HG03175 (cell line): ENCODE results near the gene SOCS3.

Experiments used
- ATAC-seq: cut with Tn5 transposase; IDR thresholded peaks from one replicate; pipeline ENCODE4 v1.9.1; 2021; ENCODE audit warnings: mild to moderate bottlenecking, moderate library complexity; ENCODE audit not compliant: unreplicated experiment

The SOCS3 gene

GRCh38 chr17:78391051-78391431, 31.2 kb upstream of the SOCS3 start:
- no peak for ATAC-seq

GRCh38 chr17:78390241-78391050, 30.6 kb upstream of the SOCS3 start:
- no peak for ATAC-seq

- ATAC-seq: no peak
Observed at GRCh38 chr17:78387977-78388941, 28.4 kb upstream of the SOCS3 start.

DNA sequence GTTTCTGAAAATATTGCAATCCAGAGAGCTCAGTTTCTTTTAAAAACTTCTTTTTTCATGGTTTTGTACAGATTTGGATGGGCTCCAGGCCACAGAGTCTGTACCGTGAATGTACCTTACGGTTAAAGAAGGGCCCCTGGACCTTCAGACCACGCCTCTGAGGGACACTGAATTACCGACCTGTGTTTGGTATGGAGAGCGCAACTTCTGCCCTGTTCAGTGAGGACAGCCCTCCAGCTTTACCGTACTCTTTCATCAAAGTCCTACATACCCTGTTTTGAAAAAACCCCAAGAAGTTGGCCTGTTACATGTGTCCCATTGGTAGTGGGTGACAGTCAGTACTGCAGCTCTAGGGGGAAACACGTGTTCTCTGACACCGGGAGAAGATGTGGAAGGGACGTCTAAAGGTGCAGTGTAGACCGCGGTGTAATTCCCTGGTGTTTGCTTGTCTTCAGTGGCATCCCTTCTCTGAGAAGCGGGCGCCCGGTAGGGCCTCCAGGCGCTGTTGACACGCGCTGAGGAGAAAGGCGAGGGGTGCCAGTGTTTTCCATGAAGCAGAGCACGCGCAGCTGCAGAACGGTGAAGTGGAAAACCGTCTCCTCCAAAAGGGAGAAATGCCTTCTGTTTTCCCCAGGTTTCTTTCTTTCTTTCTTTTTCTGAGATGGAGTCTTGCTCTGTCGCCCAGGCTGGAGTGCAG, 24.8 kb upstream of the SOCS3 start:
- ATAC-seq: no peak

- ATAC-seq: no peak
Observed at GRCh38 chr17:78383725-78384471, 24.0 kb upstream of the SOCS3 start.

DNA sequence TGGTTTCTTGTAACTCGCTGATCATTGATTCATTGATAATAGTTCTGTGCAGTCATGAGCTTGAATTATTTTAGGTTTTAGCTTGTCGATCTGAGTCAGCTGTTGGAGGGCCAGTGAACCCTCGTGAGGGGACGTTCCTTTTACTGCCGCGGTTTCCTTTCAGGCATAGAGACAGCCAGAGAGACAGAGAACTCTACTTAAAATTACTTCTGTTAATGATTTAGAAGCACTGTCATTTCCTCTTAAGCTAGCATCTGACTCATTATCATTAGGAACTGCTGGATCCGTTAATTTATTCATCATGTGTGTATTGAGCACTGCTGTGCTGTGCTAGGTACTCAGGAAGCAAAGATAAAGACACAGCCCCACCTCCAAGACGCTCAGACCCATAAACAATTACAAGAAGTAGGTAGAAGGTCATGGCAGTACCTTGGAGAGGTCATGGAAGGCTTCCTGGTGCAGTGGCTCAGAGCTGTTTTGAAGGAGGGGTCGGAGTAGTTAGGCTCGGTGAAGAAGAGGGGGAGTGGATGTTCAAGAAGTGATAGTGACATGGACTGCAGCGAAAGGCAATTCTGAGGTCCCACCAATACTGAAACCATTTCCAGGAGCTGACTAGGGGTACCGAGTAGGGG, 21.8 kb upstream of the SOCS3 start:
- peak; percentile 35 for ATAC-seq

DNA sequence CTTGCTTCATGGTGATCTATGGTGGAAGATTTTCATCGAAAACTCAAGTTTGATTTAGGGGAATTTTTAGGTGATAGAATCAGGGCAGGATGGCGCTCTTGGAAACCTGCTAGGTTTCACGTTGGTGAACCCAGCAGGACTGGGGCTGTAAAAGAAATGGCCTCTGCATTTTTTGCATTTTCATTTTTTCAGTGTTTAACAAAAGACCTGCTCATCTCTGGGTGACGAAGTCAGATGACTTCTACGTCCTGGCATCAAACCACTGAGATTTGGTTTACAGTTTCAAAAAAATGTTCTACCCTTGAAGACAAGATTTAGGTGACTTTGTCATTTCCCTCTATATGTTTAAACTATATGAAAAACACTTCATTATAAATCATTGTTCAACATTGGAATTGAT, 20.5 kb upstream of the SOCS3 start:
- no peak for ATAC-seq

DNA sequence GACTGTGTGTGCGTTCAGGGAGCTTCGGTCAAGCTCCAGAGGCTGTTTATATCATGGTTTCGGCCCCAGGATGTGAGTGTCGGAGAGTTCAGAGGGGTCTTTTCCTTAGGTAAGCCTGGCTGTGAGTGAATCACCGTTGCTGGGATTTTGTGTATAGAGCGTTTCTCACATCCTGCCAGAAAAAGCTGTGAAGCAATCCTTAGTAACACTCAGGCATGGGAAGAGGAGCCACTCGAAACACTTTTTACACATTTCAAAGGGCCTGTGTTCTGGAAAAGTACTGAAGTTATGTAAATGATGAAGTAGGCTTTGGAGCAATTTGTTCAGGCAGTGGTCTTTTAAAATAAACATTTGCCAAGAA, 19.2 kb upstream of the SOCS3 start:
- no peak for ATAC-seq

GRCh38 chr17:78378225-78379130, 18.6 kb upstream of the SOCS3 start, which contains the start of gene PGS1:
TSS of gene PGS1 (plus strand) at chr17:78378649. CDS start at chr17:78378666, 17 bp downstream.
- ATAC-seq: peak; percentile 57

- no peak for ATAC-seq
Observed at GRCh38 chr17:78377858-78378224, 18.0 kb upstream of the SOCS3 start.

GRCh38 chr17:78376161-78376560, 16.3 kb upstream of the SOCS3 start:
- no peak for ATAC-seq

- no peak for ATAC-seq
Observed at GRCh38 chr17:78375401-78376151, 15.7 kb upstream of the SOCS3 start.

DNA sequence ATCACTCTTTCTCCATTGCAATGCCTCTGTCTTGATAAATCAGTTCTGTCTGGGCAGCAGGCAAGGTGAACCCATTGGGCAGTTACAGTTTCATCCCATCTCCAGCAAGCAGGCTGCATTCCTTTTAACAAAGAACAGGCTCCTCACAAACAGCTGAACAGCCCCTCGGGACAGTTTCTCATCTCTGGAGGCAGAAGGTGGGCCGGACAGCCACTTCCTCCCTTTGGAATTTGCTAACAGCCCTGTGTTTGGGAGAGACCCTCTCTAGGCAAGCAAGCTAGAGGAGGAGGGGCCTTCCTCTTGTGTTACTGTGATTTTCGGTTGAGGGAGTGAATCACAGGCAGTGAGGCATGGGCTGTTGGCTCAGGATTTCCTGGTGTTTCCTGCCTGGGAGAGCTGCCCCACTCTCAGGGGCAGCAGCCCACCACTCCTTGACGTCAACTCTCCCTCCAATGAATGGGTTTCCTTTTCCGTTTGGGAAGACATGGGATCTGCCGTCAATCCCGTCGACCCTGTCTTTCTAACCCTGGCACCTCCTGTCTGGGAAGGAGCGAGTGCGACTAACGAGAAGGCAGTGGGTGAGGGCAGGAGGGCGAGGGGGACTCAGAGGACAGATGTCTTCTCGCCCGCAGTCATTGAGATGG, 14.9 kb upstream of the SOCS3 start:
- no peak for ATAC-seq

- ATAC-seq: no peak
Observed at GRCh38 chr17:78374189-78374588, 14.3 kb upstream of the SOCS3 start.

GRCh38 chr17:78372841-78373240, 13.0 kb upstream of the SOCS3 start:
- ATAC-seq: no peak

DNA sequence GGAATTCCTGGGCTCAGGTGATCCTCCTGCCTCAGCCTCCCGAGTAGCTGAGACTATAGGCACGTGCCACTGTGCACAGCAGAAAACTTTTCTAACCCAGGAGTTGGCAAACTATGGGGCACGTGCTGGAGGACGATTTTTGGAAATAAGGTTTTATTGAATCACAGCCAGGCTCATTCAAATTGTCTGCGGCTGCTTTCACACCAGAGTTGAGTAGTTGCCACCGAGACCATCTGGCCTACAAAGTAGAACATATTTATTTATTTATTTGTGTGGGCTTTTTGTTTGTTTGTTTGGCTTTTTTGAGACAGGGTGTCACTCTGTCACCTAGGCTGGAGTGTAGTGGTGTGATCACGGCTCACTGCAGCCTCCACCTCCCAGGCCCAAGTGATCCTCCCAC, 11.2 kb upstream of the SOCS3 start:
- ATAC-seq: no peak

- no peak for ATAC-seq
Observed at GRCh38 chr17:78369791-78370381, 10.0 kb upstream of the SOCS3 start.
